Kidney tubule cell (primary cell): ENCODE results near the gene NR2C1.

Experiments
- DNase-seq: peaks from one replicate; pipeline ENCODE4 v3.0.0-alpha.2; 2018; ENCODE audit warnings: low spot score

Gene NR2C1

DNA sequence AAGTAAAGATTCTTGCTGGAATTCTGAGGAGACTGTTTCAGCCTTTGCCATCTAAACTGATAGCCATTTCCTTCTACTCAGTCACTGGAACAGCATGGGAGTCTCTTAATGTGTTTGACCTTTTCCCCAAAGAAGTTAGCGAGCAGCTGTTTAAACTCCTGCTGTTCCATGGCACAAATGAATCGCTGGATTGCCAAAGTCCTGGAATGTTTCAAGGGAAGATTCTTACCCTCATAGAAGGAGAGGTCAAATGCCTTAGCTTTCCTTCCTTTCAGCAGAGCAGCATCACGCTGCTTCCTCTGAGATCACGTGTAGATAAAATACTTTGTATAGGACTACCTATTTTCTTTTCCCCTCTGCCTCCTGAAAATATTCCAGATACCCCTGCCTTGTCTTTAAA, 10.5 kb upstream of the NR2C1 start:
- DNase-seq: peak; percentile 72

GRCh38 chr12:95083471-95083870, 10.1 kb upstream of the NR2C1 start:
- no peak for DNase-seq

DNA sequence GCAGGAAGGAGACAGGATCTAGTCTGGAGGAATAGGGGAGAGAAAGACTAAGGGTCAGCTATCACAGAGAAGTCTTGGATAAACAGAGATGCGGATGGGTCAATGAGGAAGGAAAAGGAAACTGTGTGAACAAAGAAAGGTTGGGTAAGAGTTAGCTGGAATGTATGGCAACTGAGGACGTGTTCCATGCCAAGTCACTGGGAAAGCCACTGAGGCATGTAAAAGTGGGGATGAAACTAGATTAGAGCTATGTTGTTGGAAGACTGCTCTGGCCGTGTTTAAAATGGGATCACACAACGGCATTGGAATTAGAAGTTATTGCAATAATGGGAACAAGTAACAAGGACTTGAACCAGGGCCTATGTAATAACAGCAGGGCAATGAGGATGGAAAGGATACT, 3.9 kb upstream of the NR2C1 start:
- peak; percentile 51 for DNase-seq

DNA sequence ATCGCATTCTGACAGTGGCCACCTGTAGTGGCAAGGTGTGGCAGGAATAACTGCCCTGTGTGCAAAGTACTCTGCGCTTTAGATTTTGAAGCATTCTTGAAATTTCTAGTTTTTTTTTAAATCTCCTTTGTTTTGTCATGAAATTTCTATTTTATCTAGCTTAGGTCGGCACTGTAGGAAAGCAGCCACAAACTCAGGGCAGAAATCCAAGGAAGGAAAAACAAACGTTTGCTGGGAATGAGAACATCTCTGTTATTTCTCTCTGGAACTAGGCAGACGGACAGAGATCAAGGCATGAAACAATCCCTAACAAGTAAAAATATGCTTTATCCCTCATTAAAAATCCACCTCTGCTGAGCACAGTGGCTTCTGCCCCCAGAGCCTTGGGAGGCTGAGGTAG, 1.3 kb upstream of the NR2C1 start:
- DNase-seq: no peak

DNA sequence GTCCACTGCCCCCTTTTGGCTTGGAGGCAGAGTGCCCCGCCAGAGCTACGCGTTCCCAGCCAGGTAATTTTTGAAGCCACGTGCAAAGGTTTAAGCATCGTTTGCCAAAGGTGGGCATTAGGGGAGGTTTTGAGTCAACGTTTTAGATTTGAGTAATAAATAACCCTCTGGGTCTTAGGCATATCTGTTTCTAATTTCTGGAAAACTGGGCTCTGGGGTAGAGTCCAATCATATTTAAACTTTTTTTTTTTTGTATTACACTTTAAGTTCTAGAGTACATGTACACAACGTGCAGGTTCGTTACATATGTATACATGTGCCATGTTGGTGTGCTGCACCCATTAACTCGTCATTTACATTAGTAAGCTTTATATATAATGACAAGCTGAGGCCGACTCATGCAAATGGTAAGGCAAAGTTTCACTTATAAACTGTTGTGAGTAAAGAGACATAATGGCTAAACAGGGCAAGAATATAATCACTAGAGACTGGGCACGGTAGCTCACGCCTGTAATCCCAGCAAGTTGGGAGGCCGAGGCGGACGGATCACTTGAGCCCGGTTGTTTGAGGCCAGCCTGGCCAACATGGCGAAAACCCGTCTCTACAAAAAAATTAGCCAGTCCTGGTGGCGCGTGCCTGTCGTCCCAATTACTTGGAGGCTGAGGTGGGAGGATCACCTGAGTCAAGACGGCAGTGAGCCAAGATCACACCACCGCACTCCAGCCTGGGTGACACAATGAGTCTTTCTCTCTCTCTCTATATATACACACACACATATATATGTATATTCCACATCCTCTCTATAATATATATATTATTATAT, 491 bp upstream of the NR2C1 start:
- DNase-seq: no peak

- DNase-seq: no peak
Observed at GRCh38 chr12:95070378-95070777, 3.0 kb downstream of the NR2C1 start.

DNA sequence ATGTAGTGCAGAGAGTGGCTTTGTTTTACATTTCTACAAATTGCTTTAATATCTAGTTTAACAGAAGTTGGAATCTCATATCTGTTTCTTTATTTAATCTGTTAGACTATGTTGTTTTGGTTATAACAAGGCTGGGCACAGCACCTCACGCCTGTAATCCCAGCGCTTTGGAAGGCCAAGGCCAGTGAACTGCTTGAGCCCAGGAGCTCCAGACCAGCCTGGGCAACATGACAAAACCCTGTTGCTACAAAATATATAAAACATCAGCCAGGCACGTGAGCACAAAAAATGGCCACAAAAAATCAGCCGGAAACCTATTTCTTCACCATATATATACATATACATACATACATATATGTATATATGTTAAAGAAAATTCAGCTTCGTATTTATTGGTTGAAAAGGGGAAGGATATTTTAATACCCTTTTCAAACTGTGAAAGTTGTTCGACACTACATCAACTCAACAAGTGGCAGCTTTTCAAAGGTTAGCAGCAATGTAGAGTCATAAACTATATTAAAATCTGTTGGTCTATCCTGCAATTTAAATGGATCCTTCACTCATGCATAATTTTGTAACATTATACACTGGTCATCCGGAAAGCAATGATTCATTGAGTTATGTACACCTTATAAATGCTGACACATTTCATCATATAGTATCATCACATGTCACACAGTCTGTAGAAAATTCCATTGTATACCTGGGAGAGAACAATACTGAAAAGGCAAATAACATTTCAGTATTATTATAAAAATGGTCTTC, 7.1 kb downstream of the NR2C1 start:
- no peak for DNase-seq

GRCh38 chr12:95060951-95061350, 12.5 kb downstream of the NR2C1 start:
- DNase-seq: no peak

- DNase-seq: no peak
Observed at GRCh38 chr12:95059984-95060383, 13.4 kb downstream of the NR2C1 start.

- no peak for DNase-seq
Observed at GRCh38 chr12:95057424-95057823, 16.0 kb downstream of the NR2C1 start.

DNA sequence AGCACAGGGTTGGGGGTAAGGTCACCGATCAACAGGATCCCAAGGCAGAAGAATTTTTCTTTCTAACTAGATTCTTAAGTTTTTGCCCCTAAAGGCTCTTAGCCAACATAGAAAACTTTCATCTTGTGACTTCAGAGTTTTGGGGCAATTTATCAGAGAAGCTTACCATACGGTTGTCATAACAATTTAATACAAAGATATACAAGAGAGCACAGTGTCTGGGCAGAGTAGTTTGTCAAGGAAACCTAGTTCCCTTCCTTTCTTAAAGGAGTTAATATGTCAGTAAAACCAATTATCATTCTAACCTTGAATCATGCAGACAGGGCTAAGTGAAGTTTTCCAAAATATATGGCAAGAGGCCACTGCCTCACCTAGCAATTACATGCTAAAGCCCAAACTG, 18.4 kb downstream of the NR2C1 start:
- no peak for DNase-seq

DNA sequence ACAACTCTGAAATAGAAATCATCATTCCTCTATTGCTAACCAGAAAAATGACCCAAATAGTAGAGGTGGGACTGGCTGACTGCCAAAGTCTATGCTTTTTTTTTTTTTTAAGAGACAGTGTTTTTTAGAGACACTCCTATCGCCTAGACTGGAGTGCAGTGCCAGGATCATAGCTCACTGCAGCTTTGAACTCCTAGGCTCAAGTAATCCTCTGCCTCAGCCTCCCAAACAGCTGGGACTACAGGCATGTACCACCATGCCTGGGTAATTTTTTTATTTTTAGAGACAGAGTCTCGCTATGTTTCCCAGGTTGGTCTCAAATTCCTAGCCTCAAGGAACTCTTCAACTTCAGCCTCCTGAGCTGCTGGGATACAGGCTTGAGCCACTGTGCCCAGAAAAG, 19.2 kb downstream of the NR2C1 start:
- DNase-seq: no peak

DNA sequence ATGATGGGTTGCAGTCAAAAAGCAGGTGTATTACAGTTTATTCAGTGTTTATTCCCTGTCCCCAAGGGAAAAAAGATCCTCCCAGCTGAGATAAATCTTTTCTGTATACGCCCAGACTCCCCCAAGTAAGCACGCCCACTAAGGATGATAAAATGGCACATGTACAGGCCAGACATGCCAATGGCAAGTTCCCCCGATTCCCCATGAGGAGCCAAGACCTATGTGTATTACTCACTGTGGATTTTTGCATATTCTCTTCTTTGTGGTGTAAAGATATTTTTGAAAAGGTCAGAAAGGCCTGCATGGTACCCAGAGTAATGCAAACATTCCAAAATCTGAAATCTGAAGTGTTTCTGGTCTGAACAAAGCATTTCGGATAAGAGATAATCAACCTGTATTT, 22.2 kb downstream of the NR2C1 start:
- DNase-seq: no peak

GRCh38 chr12:95037906-95038305, 35.5 kb downstream of the NR2C1 start:
- DNase-seq: no peak

DNA sequence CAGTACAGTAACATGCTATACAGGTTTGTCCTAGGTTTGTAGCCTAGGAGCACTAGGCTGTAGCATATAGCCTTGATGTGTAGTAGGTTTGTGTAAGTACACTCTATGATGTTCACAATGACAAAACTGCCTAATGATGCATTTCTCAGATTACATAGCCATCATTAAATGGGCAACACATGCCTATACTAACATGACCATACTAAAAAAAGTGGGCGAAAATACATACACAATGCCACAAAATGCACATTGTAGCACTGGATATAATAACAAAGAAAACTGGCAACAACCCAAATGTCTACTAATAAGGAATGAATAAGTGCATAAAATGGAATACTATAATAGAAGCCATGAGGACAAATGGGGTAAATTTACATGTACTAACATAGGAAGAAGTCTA, 38.7 kb downstream of the NR2C1 start:
- DNase-seq: no peak

- DNase-seq: peak; percentile 12
Observed at GRCh38 chr12:95022477-95022876, 50.9 kb downstream of the NR2C1 start.

- no peak for DNase-seq
Observed at GRCh38 chr12:95017482-95017881, 55.9 kb downstream of the NR2C1 start.

- DNase-seq: no peak
Observed at GRCh38 chr12:95016120-95016519, 57.3 kb downstream of the NR2C1 start.

- no peak for DNase-seq
Observed at GRCh38 chr12:95014554-95014953, 58.9 kb downstream of the NR2C1 start.

- DNase-seq: no peak
Observed at GRCh38 chr12:95006206-95006605, 67.2 kb downstream of the NR2C1 start.

DNA sequence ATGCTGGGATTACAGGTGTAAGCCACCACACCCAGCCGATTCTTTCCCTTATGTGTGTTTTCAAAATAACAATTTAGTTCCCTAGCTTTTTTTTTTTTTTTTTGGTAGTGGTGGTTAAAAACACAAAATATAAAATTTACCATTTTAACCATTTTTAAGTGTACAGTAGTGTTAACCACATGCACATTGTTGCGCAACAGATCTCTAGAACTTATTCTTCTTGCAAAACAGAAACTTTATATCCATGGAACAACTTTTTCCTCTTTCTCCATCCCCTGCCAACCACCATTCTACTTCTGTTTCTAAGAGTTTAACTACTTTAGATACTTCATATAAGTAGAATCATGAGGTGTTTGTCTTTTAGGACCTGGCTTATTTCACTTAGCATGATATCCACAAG, 68.8 kb downstream of the NR2C1 start:
- DNase-seq: no peak

GRCh38 chr12:95003921-95004272, 69.5 kb downstream of the NR2C1 start:
- no peak for DNase-seq

GRCh38 chr12:95003213-95003920, 70.1 kb downstream of the NR2C1 start, which contains the start of gene NDUFA12:
NDUFA12 (minus strand) TSS chr12:95003697; CDS start chr12:95003680, 17 bp downstream.
- peak; percentile 96 for DNase-seq
